GM15510 (cell line): ENCODE results near the gene TASL.

Experiments used
- POLR2A ChIP-seq: IDR thresholded peaks from 3 replicates; pipeline ENCODE4 v1.6.1; 2011; ENCODE audit warnings: borderline replicate concordance; ENCODE audit not compliant: insufficient read length; ENCODE audit errors: extremely low read depth

The TASL gene

DNA sequence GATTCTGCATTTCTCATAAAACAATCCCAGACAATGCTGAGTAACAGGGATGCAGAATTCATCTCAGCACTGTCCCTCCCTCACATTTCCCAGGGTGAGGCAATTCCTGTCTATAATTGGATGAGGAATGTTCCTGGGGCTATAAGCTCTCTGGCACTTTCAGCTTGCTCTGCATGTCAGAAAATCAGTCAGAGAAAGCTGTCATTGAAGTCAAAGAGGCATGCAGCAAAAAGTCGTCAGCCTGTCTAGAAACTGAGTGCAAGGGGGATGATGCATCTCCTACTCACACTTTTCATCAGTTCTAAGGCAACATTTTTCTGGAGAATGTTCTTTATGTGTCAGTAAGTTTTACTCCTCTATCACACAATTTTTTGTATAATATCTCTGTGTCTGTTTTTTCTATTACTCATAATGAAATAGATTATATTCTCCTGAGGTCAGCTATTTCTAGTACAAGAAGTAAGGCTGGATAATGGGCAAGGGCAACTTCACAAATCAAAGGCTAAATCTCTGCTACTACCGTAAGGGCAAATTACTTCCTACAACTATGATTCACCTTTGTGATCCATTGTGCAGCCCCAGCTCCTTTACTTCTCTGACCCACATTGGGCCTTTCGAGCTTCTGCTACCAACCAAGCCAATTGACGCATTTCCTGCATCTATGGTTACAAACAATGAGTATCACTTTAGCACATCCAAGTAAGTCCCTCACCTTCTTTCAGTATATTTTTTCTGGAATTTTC, 56.0 kb downstream of the TASL start:
- no peak for TF ChIP-seq POLR2A

DNA sequence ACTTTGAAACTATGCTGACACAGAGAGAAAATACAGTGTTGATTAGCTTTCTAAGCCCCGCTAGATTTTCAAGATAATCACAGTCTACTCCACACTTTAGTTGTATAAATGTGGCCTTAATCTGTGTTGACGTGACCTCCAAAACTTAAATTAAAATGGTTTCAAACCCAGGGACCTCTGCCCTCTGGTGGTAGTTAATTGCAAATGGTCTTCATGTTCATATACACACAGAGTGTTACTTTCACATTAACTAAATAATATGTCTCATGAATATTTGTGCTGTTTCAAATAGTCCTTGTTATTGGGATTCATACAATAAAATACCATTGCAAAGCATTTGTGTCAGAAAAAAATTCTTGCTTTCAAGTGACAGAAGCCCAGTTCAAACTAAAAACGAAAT, 64.3 kb downstream of the TASL start:
- TF ChIP-seq POLR2A, result no peak
